ENCODE data around the gene ADM2.
"Not testable (repeated sequence)": the region's sequence is repeated elsewhere in the genome, so short reads cannot be mapped to it uniquely, and the experiment has no call there.

ADM2 gene

DNA sequence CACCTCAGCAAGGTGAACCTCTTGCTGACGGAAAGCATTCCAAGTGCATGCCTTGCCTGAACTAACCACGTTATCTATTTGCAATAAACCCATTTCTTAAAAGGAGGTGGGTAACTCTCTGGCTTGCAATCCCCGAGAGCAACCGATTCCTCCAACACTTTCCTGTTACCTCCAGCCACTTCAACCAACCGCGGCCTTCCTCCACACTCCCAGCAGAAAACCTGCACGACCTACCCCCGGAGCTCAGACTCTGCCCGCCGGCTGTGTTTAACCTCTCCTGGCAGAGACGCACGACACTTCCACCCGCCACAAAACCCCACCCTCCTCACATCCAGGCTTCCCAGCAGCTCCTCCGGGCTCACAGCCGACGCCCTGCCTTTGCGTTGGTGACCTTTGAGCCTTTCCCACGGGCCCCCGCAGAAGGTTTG, 43.3 kb downstream of the ADM2 start:
- DNase-seq (ENCODE audit: low read depth in 2 of 2), result no peak

DNA sequence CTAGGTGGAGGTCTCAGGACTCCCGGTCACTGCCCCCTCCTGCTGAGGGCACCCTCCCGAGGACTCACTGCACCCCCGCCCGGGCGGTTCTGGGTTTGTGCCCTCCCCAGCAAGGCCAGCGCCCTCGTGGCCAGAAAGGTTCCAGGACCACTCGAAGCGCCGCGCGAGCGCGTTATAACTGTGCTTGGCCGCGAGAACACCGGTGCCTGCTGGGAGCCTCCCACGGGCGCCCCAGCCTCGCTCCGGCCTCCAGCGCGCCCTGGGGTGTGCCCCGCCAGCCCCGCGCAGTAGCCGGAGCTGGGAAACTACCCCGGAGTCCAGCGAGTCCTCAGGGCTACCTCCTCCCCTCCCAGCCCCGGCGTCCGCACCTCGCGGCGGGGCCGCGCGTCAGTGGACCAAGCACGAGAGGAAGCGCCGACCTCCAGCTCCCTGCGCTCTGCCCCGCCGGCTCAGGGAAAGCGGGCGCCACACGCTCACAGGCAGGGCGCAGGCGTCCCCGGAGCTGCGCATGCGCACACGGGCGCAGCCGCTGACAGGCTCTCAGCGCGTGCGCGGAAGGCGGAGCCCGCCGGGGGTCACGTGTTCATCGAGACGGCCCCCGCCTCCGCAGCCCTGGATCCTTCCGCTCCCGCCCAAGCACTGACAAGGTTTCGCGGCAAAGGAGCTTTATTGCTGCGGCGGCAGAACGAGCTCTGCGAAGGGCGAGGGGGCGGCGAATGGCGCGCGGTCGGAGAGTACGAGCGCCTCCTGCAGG, 43.9 kb downstream of the ADM2 start, which contains the start of gene SCO2:
TSS of gene SCO2 (minus strand) at position 495 of the 754 bp plus-strand sequence. CDS start 1,187 bp downstream, outside the sequence.
- DNase-seq (ENCODE audit: low read depth in 2 of 2), result peak; percentile 92 to 97

DNA sequence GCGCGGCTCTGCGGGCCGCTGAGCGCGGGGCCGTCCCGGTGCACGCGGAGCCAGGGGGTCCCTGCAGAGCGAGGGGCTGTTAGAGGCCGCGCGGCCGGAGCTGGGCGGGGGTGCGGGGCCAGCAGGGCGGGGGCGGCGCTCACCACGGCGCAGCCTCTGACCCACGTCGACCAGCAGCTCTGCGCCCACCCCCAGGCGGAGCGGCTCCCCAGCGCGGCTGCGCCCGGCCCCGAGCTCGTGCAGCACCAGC, 44.4 kb downstream of the ADM2 start:
- DNase-seq (ENCODE audit: low read depth in 2 of 2), result no peak

DNA sequence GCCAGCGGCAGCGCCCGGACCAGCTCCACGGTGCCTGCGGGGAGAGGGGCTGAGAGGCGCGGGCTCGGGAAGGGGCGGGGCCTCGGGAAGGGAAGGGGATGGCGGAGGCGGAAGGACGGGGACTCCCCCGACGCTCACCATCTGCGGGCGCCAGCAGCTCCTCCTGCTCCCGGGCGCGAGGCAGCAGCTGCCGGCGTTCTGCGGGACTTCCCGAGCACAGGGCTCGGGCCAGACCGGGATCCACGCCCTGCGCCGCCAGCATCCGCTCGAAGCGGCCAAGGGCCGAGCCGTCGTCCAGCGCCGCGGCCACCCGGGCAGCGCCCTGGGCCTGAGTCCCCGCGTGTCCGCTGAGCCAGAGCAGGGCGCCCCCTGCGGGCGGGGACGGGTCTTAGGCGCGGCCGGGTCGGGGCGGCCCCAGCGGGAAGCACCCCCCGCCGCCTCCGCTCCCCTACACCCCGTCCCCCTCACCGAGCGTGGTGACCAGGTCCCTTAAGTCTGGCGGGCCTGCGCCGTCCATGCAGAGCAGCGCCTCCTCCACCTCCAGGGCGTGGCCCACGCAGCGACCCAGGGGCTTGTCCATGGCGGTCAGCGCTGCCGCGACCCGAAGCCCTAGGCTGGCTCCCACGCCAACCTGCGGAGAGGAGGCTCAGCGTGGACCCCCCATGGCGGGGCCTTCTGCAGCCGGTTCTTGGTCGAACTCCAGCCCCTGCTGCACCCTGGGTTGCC, 44.9 kb downstream of the ADM2 start:
- DNase-seq (ENCODE audit: low read depth in 2 of 2), result no peak

DNA sequence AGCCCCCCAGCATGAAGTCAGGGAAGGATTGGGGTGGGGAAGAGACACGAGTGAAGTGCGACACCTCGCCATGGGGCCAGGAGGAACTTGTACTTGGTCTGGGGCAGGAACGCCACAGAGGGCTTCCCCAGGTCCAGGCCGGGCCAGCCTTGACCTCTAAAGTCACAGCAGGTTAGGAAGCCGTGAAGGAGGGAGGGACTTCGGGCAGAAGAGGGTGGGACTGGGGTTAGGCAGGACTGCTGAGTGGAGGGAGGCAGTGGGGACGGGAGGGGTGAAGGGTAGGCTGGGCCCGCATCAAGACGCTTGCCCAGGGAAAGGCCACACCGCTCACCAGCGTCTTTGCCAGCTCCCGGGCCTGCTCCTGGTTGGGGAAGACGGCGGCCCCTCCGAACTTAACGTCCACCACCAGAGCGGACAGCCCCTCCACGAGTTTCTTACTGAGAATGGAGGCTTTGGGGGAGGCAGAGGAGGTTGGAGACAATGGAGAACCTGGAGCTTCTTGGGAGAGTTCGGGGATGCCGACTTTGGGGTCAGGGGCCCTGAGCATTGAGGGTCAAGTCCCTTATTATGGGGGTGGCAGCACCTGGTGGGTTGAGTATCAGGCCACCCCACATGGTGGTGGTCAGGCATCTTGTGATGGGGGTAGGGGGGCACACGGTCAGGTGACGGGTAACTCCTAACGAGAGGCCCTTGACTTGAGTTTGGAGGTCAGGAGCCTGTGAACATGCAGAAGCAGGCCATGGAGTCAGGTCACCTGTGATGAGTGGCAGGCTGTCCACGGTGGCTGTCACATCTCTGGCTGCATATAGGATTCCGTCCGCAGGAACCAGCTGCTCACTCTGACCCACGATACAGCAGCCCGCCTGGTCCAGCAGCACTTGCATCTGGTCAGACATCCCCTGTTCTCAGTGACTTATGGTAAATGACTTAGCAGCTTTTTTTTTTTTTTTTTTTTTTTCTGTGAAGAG, 45.8 kb downstream of the ADM2 start:
- DNase-seq (ENCODE audit: low read depth in 2 of 2), result no peak

DNA sequence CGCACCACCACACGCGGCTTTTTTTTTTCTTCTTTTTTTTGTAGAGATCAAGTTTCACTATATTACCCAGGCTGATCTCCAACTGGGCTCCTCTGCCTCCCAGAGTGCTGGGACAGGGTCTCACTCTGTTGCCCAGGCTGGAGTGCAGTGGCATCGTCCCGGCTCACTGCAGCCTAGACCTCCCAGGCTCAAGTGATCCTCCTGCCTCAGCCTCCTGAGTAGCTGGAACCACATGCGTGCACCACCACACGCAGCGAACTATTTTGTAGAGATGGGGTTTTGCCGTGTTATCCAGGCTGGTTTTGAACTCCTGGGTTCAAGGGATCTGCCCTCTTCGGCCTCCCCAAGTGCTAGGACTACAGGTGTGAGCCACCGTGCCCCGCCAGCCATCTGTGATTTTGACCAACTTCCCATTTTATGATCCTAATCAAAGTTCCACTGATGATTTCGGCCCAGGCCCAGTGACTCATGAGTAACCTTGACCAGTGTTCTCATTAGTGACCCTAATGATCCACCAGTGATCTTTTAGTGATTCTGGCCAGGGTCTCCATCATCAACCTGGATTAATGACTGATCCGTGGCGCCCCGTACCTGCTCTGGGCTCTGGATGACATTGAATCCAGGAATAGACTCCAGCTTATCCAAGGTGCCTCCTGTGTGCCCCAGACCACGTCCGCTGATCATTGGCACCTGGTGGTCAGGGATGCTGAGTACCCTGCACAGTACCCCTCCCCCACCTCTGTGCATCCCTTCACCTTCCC, 46.8 kb downstream of the ADM2 start:
- DNase-seq (ENCODE audit: low read depth in 2 of 2), result no peak

DNA sequence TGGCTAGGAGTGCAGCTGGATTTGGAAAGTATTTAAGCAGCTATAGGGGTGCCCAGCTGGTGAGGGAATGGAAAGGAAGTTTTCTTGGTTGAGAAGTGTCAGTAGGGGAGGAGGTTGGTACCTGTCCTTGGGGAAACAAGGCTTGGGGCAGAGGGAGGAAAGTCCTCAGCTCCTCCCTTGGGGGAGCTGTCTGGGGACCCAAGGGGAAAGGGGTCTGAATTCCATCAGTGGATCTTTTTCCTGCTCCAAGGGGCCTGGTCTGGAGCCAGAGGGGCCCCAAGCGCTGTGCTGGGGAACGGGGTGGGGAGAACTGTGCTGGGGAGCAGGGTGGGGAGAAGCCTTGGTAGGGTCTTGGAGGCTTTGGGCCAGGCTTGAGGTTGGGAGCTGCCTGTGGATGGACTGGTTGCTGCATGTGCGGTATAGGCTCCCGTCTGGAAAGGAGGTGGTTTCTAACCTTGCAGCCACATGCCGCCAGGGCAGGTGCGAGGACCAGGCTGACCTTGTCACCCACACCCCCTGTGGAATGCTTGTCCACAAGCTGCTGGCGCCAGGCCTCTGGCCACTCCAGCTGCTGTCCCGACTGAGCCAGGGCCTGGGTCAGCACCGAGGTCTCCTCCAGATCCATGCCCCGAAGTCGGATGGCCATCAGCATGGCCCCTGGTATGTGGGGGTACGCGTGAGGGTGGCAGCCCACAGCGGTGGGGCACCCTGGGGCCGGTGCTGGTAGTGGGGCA, 47.5 kb downstream of the ADM2 start:
- no peak for DNase-seq (ENCODE audit: low read depth in 2 of 2)

DNA sequence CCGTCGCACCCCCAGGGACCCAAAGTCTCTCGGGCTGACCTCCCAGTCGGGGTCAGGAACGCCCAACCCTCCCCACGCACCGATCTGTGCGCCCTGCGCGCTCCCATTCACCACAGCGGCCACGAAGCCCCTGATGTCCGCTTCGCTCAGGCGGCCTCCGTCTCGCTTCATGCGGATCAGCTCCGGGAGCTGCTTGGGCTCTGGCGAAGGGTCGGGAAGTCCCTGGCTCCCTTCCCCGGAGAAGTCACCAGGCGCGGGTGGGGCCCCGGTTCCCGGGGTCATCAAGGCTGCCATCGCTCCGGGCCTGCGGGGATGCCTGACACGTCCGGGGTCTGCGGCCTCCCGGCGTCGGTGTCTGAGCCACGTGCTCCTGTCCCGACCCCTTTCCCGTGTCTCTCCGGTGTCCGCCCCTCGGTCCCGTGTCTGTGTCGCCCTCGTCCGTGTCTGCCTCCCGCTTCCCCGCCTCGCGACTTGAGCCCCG, 48.1 kb downstream of the ADM2 start:
- DNase-seq (ENCODE audit: low read depth in 2 of 2), result no peak

DNA sequence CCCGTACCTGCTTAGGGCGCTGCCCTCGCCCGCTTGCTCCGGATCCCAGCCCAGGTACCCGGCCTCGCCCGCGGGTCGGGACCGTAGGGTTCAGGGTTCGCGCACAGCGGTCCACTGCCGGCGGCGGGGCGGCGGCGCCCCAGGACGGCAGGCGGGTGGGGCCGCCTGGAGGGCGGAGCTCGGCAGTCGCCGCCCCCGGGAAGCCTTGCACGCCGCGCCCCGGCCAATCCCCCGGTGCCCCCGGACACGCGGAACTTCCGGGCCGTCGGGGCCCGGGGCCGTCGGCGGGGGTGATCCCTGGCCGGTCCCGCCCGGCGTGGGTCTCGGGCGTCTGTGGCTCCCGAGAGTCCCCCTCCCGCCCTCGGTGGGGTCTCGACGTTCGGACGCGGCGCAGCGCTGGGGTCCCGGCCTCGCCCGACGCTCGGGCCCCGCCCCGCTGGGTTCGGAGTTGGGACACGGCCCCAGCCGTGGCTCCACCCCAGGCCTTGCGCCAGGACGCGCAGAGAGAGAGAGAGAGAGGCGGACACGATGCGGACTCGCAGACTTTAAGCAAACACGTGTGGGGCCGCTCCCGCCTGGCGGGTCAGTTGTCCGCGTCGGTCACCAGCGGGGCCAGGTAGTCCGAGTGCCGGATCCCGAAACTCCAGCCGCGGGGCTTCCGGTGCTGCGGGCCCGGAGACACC, 48.7 kb downstream of the ADM2 start, which contains the start of gene TYMP:
TSS of gene TYMP (minus strand) at position 116 of the 683 bp plus-strand sequence. CDS start 303 bp downstream, outside the sequence.
- DNase-seq (ENCODE audit: low read depth in 2 of 2), result no peak

DNA sequence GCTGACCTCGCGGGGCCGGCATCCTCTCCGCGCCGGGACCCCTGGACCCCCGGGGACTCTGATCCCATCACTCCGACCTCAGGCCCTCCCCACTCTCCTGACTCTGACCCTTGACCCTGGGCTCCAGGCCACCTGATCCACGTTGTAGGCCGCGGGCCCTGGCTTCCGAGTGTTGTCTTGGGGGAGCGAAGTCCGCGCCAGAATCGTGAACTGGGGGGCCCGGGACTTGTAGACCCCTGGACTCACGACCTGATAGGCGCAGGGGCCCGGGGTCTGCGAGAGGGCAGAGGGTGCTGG, 49.2 kb downstream of the ADM2 start:
- no peak for DNase-seq (ENCODE audit: low read depth in 2 of 2)

DNA sequence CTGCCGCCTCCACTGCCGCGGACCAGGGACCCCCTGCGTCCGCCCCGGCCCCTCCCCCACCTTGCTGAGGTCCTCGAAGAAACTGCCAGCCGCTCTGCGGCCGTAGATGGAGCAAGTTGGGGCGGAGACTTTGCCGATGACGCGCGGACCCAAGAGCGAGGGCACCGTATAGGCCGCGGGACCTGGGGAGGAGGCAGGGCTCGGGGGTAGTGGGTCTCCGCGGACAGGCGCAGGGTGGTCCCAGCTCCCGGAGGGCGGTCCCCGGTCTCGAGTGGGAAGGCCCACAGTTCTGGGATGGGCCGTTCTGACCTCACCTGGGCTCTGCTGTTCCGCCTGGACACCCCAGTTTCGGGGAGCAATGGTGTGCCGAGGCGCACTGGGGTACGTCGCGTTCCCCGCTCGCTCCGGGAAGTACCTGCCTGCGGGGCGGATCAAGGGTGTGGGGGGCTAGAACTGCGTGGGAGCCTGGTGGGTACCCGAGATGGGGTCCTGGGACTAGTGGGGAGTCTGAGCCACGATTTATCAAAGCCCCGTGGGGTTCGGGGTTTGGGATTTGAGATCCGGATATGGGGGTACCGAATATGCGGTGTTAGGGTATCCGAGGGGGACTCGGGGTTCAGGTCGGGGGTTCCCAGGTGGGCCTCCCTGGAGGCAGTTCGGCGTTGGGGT, 49.7 kb downstream of the ADM2 start:
- DNase-seq (ENCODE audit: low read depth in 2 of 2), result peak in 1 of 2 donors; percentile 71

DNA sequence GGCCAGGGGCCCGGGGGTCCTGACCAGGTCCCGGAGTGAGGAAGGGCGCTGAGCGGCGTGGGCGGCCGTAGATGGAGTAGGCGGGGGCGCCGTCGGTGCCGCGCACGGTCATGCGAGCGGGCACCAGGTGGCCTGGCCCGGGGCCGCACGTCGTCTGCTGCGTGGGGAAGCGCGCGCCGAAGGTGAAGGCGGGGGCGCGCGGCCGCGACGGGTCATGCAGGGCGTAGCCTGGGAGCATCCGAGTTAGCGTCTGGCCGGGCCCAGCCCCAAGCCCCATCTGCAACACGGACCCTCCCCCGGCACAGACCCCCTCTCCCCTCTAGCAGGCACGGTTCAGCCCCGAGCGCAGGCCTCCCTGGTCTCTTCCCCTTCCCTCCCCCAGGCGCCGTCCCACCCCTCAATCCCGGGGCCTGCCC, 50.2 kb downstream of the ADM2 start:
- no peak for DNase-seq (ENCODE audit: low read depth in 2 of 2)

DNA sequence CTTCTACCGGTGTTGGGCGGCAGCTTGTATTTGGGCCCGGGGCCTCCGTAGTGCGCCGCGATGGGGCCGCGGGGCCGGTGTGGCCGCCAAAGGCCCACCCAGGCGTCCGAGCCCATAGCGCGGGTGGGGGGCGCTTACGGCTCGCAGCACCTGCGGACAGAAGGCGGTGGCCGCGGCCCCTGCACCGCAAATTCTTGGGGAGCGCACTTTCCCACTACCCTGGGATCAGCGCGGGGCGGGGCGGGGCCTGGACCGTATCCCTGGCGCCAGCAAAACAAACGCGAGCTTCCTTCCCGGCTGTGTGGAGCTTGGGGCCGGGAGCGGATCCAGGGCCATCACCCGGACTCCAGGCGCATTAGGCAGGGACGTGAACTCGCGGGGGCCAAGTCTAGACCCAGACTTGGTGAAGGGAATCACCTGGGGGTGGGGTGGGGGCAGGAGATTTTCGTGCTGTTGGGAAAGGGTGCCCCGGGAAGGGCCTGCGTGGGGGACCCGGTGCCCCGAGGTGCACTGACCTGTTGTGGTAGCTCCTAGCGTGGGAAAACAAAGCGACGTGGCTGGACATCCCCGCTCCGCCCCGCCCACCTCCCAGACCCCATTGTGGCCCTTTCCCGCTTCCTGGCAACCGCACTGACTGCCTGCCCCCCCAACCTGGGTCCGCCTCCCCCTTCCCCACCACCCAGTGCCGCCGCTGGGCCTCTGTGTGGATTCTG, 50.8 kb downstream of the ADM2 start:
- DNase-seq (ENCODE audit: low read depth in 2 of 2), result no peak

DNA sequence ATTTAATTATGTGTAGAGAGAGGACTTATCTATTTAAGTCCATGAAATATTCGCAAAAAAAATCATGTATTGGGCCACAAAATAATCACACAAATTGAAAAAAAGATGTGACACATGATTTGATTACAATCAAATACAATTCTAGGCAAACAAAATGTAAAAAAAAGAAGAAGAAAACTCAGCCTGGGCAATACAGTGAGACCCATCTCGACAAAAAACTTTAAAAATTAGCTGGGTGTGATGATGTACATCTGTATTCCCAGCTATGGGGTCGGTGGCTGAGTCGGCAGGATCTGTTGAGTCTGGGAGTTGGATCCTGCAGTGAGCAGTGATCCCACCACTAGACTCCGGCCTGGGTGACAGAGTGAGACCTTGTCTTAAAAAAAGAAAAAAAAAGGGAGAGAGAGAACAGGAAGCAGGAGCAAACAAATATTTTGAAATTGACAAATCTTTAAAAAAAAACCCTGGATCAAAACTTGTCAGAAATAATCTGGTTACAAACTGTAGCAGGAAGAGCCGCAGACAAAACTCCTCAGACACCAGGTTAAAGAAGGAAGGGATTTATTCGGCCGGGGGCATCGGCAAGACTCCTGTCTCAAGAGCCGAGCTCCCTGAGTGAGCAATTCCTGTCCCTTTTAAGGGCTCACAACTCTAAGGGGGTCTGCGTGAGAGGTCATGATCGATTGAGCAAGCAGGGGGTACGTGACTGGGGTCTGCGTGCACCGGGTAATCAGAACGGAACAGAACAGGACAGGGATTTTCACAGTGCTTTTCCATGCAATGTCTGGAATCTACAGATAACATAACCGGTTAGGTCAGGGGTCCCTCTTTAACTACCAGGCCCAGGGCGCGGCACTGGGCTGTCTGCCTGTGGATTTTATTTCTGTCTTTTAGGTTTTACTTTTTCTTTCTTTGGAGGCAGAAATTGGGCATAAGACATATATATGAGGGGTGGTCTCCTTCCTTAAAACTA, 51.8 kb downstream of the ADM2 start:
- DNase-seq (ENCODE audit: low read depth in 2 of 2), result no peak

DNA sequence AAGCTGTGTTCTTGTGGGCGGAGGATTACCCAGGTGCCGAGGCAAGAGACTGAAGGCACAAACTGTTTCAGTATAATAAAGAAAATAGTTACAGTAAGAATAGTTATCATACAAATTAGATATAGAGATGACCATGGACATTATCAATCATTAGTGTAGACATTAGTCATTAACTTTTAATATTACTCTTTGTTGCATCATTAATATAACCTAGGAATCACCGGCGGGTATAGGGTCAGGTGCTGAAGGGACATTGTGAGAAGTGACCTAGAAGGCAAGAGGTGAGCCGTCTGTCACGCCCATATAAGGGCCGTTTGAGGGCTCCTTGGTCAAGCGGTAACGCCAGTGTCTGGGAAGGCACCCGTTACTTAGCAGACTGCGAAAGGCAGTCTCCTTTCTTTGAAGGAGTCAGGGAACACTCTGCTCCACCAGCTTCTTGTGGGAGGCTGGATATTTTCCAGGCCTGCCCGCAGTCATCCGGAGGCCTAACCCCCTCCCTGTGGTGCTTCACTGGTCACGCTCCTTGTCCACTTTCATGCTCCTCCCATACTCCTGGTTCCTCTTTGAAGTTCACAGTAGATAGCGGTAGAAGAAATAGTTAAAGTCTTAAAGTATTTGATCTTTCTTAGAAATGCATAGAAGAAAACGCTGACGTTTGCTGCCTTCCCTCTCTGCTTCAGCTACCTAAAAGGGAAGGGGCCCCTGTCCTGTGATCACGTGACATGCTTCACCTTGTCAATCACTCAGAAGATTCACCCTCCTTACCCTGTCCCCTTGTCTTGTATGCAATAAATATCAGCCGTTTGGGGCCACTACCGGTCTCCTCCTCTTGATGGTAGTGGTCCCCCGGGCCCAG, 52.7 kb downstream of the ADM2 start:
- DNase-seq (ENCODE audit: low read depth in 2 of 2), result not testable (repeated sequence)

DNA sequence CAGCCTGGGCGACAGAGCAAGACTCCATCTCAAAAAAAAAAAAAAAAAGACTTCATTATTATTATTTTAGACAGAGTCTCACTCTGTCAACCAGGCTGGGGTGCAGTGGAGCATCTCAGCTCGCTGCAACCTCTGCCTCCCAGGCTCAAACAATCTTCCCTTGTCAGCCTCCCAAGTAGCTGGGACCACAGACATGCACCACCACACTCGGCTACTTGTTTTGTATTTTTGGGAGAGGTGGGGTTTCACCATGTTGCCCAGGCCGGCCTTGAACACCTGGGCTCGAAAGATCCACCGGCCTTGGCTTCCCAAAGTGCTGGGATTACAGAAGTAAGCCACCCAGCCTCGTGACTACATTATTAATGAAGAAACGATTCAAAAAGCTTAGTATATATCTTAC, 53.8 kb downstream of the ADM2 start:
- no peak for DNase-seq (ENCODE audit: low read depth in 2 of 2)
